Neural cell (in vitro differentiated cells): ENCODE measurements around the gene GSK3B. TPM values are rescaled to one million over a fixed set of nuclear protein-coding genes. Genes with fewer than 3 reads are reported as not detected.

ENCODE experiments used
- H2AFZ ChIP-seq: fragments of 200-600, 300-800 bp; sonication (generic), shearing (Covaris generic); 2 replicates; pipeline ENCODE4 v1.6.0; 2014; ENCODE audit warnings: low read depth, mild to moderate bottlenecking, antibody characterized with exemption, low read length, moderate library complexity
- H3F3A ChIP-seq: fragments of 200-600 bp; shearing (Covaris generic); 2 replicates; pipeline ENCODE4 v1.6.1; 2016; ENCODE audit warnings: mild to moderate bottlenecking, moderate library complexity, mixed read lengths, antibody characterized with exemption, low read length; ENCODE audit not compliant: insufficient read depth, poor library complexity, severe bottlenecking
- H3K27ac ChIP-seq: fragments of 200-600, 300-800 bp; sonication (generic), shearing (Covaris generic); 2 replicates; pipeline ENCODE4 v1.5.1; 2014; ENCODE audit warnings: mild to moderate bottlenecking, low read length, moderate library complexity
- H3K27me3 ChIP-seq: fragments of 300-800, 200-600 bp; sonication (generic), shearing (Covaris generic); 2 replicates; pipeline ENCODE4 v1.6.0; 2014; ENCODE audit warnings: mild to moderate bottlenecking, low read depth, low read length, moderate library complexity; ENCODE audit not compliant: insufficient read depth
- H3K36me3 ChIP-seq: fragments of 300-800, 200-600 bp; sonication (generic), shearing (Covaris generic); 2 replicates; pipeline ENCODE4 v1.5.1; 2014; ENCODE audit warnings: mild to moderate bottlenecking, antibody characterized with exemption, low read length, moderate library complexity; ENCODE audit not compliant: insufficient read depth
- H3K4me2 ChIP-seq: fragments of 300-800, 200-600 bp; sonication (generic), shearing (Covaris generic); 2 replicates; pipeline ENCODE4 v1.6.0; 2014; ENCODE audit warnings: mild to moderate bottlenecking, low read length
- H3K4me3 ChIP-seq: fragments of 300-800, 200-600 bp; sonication (generic), shearing (Covaris generic); 2 replicates; pipeline ENCODE4 v1.5.1; 2014; ENCODE audit warnings: mild to moderate bottlenecking, low read length, moderate library complexity
- H3K79me2 ChIP-seq: fragments of 200-600 bp; shearing (Covaris generic); replicated peaks from 2 replicates; pipeline ENCODE4 v1.6.0; 2014; ENCODE audit warnings: mild to moderate bottlenecking, low read length, moderate library complexity; ENCODE audit not compliant: insufficient read depth
- H3K9ac ChIP-seq: fragments of 300-800, 200-600 bp; sonication (generic), shearing (Covaris generic); 2 replicates; pipeline ENCODE4 v1.6.1; 2016; ENCODE audit warnings: mild to moderate bottlenecking, low read length, mixed read lengths
- H3K9me2 ChIP-seq: fragments of 200-600 bp; shearing (Covaris generic); 2 replicates; pipeline ENCODE4 v1.6.1; 2016; ENCODE audit warnings: mild to moderate bottlenecking, low read length, mixed read lengths; ENCODE audit not compliant: insufficient read depth
- H3K9me3 ChIP-seq: fragments of 200-600, 300-800 bp; sonication (generic), shearing (Covaris generic); 2 replicates; pipeline ENCODE4 v1.6.1; 2016; ENCODE audit warnings: mild to moderate bottlenecking, mixed run types, low read length, moderate library complexity, mixed read lengths
- H4K20me1 ChIP-seq: fragments of 200-600 bp; shearing (Covaris generic); 2 replicates; pipeline ENCODE4 v1.6.1; 2016; ENCODE audit warnings: mild to moderate bottlenecking, mixed run types; ENCODE audit not compliant: insufficient read depth
- EP300 ChIP-seq: fragments of 450-650 bp; conservative IDR thresholded peaks from 2 replicates; pipeline ENCODE4 v1.6.1; 2014; ENCODE audit warnings: antibody characterized with exemption, mild to moderate bottlenecking, moderate library complexity; ENCODE audit not compliant: poor library complexity, severe bottlenecking
- EZH2 ChIP-seq: fragments of 200-600, 300-800 bp; shearing (Covaris generic), sonication (generic); IDR thresholded peaks from 2 replicates; pipeline ENCODE4 v1.6.1; 2014; ENCODE audit warnings: antibody characterized with exemption, low read length, borderline replicate concordance, mild to moderate bottlenecking; ENCODE audit not compliant: insufficient read depth, poor library complexity, severe bottlenecking
- MXI1 ChIP-seq: fragments of 450-650 bp; conservative IDR thresholded peaks from 2 replicates; pipeline ENCODE4 v1.6.1; 2014; ENCODE audit warnings: antibody characterized with exemption, mild to moderate bottlenecking; ENCODE audit not compliant: poor library complexity, severe bottlenecking
- POLR2AphosphoS5 ChIP-seq: IDR thresholded peaks from 2 replicates; pipeline ENCODE4 v1.6.1; 2012
- RAD21 ChIP-seq: fragments of 450-650 bp; conservative IDR thresholded peaks from 2 replicates; pipeline ENCODE4 v1.6.1; 2014; ENCODE audit warnings: antibody characterized with exemption, mild to moderate bottlenecking, moderate library complexity
- SMC3 ChIP-seq: fragments of 450-650 bp; conservative IDR thresholded peaks from 2 replicates; pipeline ENCODE4 v1.6.1; 2014; ENCODE audit warnings: antibody characterized with exemption, mild to moderate bottlenecking, moderate library complexity; ENCODE audit not compliant: poor library complexity
- TAF1 ChIP-seq: IDR thresholded peaks from 2 replicates; pipeline ENCODE4 v1.6.1; 2012; ENCODE audit warnings: low read depth
- polyA plus RNA-seq: library from polyadenylated mRNA; depleted of rRNA; stranded (reverse); fragments of >200 nt; gene quantifications from 2 replicates; pipeline ENCODE4 v1.2.3, GENCODE V29; 2014
- TF ChIP-seq, protein P1 (sequence below): IDR thresholded peaks from 2 replicates; pipeline ENCODE4 v1.6.1; 2012; ENCODE audit warnings: borderline replicate concordance
- TF ChIP-seq, protein P2 (sequence below): fragments of 450-650 bp; IDR thresholded peaks from 2 replicates; pipeline ENCODE4 v1.5.1; 2014; ENCODE audit warnings: antibody characterized with exemption, mild to moderate bottlenecking, moderate library complexity; ENCODE audit not compliant: poor library complexity, severe bottlenecking

Gene GSK3B
- polyA plus RNA-seq, 1 donor from 2014 or later, result 48.5 TPM

DNA sequence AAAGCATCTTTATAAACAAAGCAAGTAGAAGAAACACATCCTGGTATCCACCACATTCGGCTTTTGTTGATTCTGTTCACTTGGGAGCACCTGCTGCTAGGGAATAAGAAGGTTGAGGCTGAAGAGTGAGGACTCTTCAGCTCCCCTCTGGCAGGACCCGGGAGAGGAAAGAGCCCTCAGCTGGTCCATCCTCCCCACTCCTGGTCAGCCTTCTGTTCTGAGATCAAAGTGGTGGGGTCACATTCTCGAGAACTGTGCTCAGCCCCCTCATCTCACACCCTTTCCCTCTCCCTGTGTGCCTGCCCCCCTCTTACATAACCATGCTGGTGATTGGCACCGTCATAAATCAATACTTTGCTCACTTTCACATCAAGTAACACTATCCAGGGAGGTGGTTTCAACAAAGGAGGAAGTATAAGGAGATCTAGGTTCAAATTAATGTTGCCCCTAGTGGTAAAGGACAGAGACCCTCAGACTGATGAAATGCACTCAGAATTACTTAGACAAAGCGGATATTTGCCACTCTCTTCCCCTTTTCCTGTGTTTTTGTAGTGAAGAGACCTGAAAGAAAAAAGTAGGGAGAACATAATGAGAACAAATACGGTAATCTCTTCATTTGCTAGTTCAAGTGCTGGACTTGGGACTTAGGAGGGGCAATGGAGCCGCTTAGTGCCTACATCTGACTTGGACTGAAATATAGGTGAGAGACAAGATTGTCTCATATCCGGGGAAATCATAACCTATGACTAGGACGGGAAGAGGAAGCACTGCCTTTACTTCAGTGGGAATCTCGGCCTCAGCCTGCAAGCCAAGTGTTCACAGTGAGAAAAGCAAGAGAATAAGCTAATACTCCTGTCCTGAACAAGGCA, 312.7 kb downstream of the GSK3B start, which contains the start of gene NR1I2:
Gene NR1I2, plus strand, starts transcription at position 772 of the 869 bp plus-strand sequence.
- TF ChIP-seq SMC3, result no peak
- TF ChIP-seq EZH2, result no peak
- no peak for TF ChIP-seq RAD21
- no peak for TF ChIP-seq POLR2AphosphoS5
- TF ChIP-seq, protein P1, sequence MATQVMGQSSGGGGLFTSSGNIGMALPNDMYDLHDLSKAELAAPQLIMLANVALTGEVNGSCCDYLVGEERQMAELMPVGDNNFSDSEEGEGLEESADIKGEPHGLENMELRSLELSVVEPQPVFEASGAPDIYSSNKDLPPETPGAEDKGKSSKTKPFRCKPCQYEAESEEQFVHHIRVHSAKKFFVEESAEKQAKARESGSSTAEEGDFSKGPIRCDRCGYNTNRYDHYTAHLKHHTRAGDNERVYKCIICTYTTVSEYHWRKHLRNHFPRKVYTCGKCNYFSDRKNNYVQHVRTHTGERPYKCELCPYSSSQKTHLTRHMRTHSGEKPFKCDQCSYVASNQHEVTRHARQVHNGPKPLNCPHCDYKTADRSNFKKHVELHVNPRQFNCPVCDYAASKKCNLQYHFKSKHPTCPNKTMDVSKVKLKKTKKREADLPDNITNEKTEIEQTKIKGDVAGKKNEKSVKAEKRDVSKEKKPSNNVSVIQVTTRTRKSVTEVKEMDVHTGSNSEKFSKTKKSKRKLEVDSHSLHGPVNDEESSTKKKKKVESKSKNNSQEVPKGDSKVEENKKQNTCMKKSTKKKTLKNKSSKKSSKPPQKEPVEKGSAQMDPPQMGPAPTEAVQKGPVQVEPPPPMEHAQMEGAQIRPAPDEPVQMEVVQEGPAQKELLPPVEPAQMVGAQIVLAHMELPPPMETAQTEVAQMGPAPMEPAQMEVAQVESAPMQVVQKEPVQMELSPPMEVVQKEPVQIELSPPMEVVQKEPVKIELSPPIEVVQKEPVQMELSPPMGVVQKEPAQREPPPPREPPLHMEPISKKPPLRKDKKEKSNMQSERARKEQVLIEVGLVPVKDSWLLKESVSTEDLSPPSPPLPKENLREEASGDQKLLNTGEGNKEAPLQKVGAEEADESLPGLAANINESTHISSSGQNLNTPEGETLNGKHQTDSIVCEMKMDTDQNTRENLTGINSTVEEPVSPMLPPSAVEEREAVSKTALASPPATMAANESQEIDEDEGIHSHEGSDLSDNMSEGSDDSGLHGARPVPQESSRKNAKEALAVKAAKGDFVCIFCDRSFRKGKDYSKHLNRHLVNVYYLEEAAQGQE, result no peak
- TF ChIP-seq MXI1, result no peak
- TF ChIP-seq, protein P2, sequence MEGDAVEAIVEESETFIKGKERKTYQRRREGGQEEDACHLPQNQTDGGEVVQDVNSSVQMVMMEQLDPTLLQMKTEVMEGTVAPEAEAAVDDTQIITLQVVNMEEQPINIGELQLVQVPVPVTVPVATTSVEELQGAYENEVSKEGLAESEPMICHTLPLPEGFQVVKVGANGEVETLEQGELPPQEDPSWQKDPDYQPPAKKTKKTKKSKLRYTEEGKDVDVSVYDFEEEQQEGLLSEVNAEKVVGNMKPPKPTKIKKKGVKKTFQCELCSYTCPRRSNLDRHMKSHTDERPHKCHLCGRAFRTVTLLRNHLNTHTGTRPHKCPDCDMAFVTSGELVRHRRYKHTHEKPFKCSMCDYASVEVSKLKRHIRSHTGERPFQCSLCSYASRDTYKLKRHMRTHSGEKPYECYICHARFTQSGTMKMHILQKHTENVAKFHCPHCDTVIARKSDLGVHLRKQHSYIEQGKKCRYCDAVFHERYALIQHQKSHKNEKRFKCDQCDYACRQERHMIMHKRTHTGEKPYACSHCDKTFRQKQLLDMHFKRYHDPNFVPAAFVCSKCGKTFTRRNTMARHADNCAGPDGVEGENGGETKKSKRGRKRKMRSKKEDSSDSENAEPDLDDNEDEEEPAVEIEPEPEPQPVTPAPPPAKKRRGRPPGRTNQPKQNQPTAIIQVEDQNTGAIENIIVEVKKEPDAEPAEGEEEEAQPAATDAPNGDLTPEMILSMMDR, result no peak
- TF ChIP-seq TAF1, result no peak
- TF ChIP-seq EP300, result no peak
- no peak within 1 kb of the TSS for H3K4me3 ChIP-seq
- no peak within 1 kb of the TSS for H3K4me2 ChIP-seq
- H3K27ac ChIP-seq, result no peak within 1 kb of the TSS
- no peaks in the 10 kb centered on the region for H3F3A ChIP-seq
- H3K27me3 ChIP-seq, result no peaks in the 10 kb centered on the region
- H3K9me2 ChIP-seq, result no peaks in the 10 kb centered on the region
- H3K9me3 ChIP-seq, result no peaks in the 10 kb centered on the region
- no peaks in the 10 kb centered on the region for H3K79me2 ChIP-seq
- H4K20me1 ChIP-seq, result no peaks in the 10 kb centered on the region
- H3K9ac ChIP-seq, result no peak within 1 kb of the TSS
- H3K36me3 ChIP-seq, result no peaks in the 10 kb centered on the region
- no peak within 1 kb of the TSS for H2AFZ ChIP-seq

DNA sequence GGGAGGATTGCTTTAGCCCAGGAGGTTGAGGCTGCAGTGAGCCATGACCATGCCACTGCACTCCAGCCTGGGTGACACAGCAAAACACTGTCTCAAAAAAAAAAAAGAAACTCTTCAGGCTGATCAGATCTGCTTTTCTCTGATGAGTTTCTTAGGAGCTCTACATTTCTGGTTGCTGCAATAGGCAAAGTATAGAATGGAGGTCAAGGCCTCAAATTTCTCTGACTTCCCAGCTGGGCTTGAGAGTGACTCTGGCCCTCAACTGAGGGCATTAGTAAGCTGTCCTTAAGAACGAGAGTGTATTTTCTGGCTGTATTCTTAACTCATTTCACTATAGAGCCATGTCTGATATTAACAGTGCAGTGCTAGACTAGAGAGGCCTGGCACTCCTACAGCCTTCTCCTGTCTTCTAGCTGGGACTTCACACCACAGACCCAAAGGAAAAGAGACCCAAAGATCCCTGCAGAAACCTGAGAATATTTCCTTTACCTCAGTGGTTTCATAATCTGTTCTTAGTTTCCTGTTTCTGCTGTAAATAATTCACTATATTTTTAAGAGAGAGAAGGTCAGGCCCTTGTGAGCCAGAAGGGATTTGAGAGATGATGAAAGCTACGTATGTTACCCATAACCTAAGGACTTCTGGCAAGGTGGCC, 314.4 kb downstream of the GSK3B start:
- peaks cover 3% of the 10 kb centered on the region for H3K9me3 ChIP-seq
- H3K27me3 ChIP-seq, result no peaks in the 10 kb centered on the region
- H3K4me3 ChIP-seq, result no peak overlapping the region
- no peaks in the 10 kb centered on the region for H3K79me2 ChIP-seq
- H2AFZ ChIP-seq, result no peak overlapping the region
- TF ChIP-seq, protein P2, result no peak
- H3F3A ChIP-seq, result no peaks in the 10 kb centered on the region
- no peaks in the 10 kb centered on the region for H3K9me2 ChIP-seq
- no peak overlapping the region for H3K9ac ChIP-seq
- no peak overlapping the region for H3K4me2 ChIP-seq
- H3K27ac ChIP-seq, result no peak overlapping the region
- no peaks in the 10 kb centered on the region for H3K36me3 ChIP-seq
- H4K20me1 ChIP-seq, result no peaks in the 10 kb centered on the region
